HEK293T (cell line): ENCODE measurements around the gene TRIM37.

Experiments used
- FOXK2 ChIP-seq: fragments of 450-650 bp; IDR thresholded peaks from 2 replicates; pipeline ENCODE4 v1.6.1; 2016; ENCODE audit warnings: mild to moderate bottlenecking
- FOXM1 ChIP-seq: fragments of 450-650 bp; IDR thresholded peaks from 2 replicates; pipeline ENCODE4 v1.6.1; 2017; ENCODE audit warnings: mild to moderate bottlenecking, borderline replicate concordance
- LEF1 ChIP-seq: fragments of 450-650 bp; IDR thresholded peaks from 2 replicates; pipeline ENCODE4 v1.6.1; 2017; ENCODE audit warnings: mild to moderate bottlenecking, borderline replicate concordance
- PKNOX1 ChIP-seq: fragments of 450-650 bp; IDR thresholded peaks from 2 replicates; pipeline ENCODE4 v1.6.1; 2016
- SP1 ChIP-seq: fragments of 450-650 bp; IDR thresholded peaks from 2 replicates; pipeline ENCODE4 v1.6.1; 2017
- SUZ12 ChIP-seq: fragments of 450-650 bp; IDR thresholded peaks from 2 replicates; pipeline ENCODE4 v1.6.1; 2016; ENCODE audit warnings: mild to moderate bottlenecking

GRCh38 chr17:58996968-58997367 is 109.7 kb downstream of the TRIM37 start:
- TF ChIP-seq SP1: no peak
- no peak for TF ChIP-seq FOXK2
- no peak for TF ChIP-seq LEF1
- no peak for TF ChIP-seq SUZ12
- TF ChIP-seq FOXM1: no peak
- TF ChIP-seq PKNOX1: no peak
